ENCODE measurements around the gene NMRK1.

DNA sequence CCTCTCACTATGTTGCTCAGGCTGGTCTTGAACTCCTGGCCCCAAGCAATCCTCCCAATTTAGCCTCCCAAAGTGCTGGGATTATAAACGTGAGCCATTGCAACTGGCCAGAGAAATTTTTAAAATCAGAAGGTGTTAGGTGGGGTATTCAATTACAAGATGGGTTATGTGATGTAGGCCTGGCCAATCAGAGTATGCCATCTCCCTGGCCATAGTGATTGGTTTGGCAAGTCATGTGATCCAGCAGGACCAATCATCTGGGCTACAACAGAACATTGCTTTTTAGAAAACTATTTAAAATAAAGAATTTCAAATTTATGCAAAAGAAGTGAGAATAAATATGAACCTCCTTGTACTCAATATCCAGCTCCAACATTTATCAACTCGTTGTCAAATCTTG is 22.4 kb downstream of the NMRK1 start:
- TF ChIP-seq, protein P1, sequence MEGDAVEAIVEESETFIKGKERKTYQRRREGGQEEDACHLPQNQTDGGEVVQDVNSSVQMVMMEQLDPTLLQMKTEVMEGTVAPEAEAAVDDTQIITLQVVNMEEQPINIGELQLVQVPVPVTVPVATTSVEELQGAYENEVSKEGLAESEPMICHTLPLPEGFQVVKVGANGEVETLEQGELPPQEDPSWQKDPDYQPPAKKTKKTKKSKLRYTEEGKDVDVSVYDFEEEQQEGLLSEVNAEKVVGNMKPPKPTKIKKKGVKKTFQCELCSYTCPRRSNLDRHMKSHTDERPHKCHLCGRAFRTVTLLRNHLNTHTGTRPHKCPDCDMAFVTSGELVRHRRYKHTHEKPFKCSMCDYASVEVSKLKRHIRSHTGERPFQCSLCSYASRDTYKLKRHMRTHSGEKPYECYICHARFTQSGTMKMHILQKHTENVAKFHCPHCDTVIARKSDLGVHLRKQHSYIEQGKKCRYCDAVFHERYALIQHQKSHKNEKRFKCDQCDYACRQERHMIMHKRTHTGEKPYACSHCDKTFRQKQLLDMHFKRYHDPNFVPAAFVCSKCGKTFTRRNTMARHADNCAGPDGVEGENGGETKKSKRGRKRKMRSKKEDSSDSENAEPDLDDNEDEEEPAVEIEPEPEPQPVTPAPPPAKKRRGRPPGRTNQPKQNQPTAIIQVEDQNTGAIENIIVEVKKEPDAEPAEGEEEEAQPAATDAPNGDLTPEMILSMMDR (conservative IDR thresholded peaks at IDR 0.05; ENCODE audit: low read depth in 2 of 2) = no peak
- TF ChIP-seq POLR2AphosphoS5 (IDR thresholded peaks at IDR 0.05; ENCODE audit: low read depth) (no peak), STAT1 (IDR thresholded peaks at IDR 0.05; ENCODE audit: unreplicated experiment) (no peak), JUNB (IDR thresholded peaks at IDR 0.05; ENCODE audit: unreplicated experiment) (no peak), EZH2 (IDR thresholded peaks at IDR 0.05; ENCODE audit: low read depth, unreplicated experiment) (no peak), CREB1 (CRISPR knock-in tag; IDR thresholded peaks at IDR 0.05; ENCODE audit: low read depth) (no peak), ZNF114 (CRISPR knock-in tag; IDR thresholded peaks at IDR 0.05) (no peak)
- TF ChIP-seq, protein P2, sequence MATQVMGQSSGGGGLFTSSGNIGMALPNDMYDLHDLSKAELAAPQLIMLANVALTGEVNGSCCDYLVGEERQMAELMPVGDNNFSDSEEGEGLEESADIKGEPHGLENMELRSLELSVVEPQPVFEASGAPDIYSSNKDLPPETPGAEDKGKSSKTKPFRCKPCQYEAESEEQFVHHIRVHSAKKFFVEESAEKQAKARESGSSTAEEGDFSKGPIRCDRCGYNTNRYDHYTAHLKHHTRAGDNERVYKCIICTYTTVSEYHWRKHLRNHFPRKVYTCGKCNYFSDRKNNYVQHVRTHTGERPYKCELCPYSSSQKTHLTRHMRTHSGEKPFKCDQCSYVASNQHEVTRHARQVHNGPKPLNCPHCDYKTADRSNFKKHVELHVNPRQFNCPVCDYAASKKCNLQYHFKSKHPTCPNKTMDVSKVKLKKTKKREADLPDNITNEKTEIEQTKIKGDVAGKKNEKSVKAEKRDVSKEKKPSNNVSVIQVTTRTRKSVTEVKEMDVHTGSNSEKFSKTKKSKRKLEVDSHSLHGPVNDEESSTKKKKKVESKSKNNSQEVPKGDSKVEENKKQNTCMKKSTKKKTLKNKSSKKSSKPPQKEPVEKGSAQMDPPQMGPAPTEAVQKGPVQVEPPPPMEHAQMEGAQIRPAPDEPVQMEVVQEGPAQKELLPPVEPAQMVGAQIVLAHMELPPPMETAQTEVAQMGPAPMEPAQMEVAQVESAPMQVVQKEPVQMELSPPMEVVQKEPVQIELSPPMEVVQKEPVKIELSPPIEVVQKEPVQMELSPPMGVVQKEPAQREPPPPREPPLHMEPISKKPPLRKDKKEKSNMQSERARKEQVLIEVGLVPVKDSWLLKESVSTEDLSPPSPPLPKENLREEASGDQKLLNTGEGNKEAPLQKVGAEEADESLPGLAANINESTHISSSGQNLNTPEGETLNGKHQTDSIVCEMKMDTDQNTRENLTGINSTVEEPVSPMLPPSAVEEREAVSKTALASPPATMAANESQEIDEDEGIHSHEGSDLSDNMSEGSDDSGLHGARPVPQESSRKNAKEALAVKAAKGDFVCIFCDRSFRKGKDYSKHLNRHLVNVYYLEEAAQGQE (IDR thresholded peaks at IDR 0.05; ENCODE audit: unreplicated experiment) = no peak
- TF ChIP-seq, protein P3, sequence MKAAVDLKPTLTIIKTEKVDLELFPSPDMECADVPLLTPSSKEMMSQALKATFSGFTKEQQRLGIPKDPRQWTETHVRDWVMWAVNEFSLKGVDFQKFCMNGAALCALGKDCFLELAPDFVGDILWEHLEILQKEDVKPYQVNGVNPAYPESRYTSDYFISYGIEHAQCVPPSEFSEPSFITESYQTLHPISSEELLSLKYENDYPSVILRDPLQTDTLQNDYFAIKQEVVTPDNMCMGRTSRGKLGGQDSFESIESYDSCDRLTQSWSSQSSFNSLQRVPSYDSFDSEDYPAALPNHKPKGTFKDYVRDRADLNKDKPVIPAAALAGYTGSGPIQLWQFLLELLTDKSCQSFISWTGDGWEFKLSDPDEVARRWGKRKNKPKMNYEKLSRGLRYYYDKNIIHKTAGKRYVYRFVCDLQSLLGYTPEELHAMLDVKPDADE (IDR thresholded peaks at IDR 0.05) = no peak
